Measurements from ENCODE around the gene LMTK2. TPM values are rescaled to one million over a fixed set of nuclear protein-coding genes. Genes with fewer than 3 reads are reported as not detected.

LMTK2 gene
- total and polyA plus RNA-seq, 10 donors, result 1.3 to 22.8 (median 18.6) TPM

GRCh38 chr7:98142658-98143057 is 36.0 kb downstream of the LMTK2 start:
- H3K9me3 ChIP-seq, result peaks cover 0 to 10% (median 7%) of the 10 kb centered on the region in 8 donors
- no peak for TF ChIP-seq POLR2AphosphoS5 (IDR thresholded peaks at IDR 0.05)
- TF ChIP-seq CTCF (IDR thresholded peaks at IDR 0.05 in 8 of 11, conservative IDR thresholded peaks at IDR 0.05 in 3 of 11), result no peak
- no peak for TF ChIP-seq POLR2A (IDR thresholded peaks at IDR 0.05)
- H3K36me3 ChIP-seq, result peaks cover 4 to 97% (median 44%) of the 10 kb centered on the region in 6 donors
- no peak overlapping the region for H3K27ac ChIP-seq
- H3K27me3 ChIP-seq (replicated peaks in 1 of 7), result peaks cover 0 to 4% (median 0%) of the 10 kb centered on the region in 7 donors
- WGBS, 5 donors, result 86 to 98% (median 94%) methylated on average over 2 of the region's 2 CpGs
- H3K4me3 ChIP-seq, result no peak overlapping the region
- H3K4me1 ChIP-seq, result peaks cover 3 to 21% (median 7%) of the 10 kb centered on the region in 6 donors
- DNase-seq, result no peak
- intact Hi-C loops (cut with DNase I; ENCODE audit: low total_unique reads), result no loop called here

- Histone ChIP-seq H3K27ac (no peak overlapping the region), H3K27me3 (replicated peaks in 1 of 7) (no peaks in the 10 kb centered on the region), H3K4me3 (no peak overlapping the region), H3K4me1 (no peaks in the 10 kb centered on the region), H3K36me3 (peaks cover 0 to 86% (median 25%) of the 10 kb centered on the region in 6 donors), H3K9me3 (peaks cover 0 to 10% (median 7%) of the 10 kb centered on the region in 8 donors)
- 86 to 94% (median 91%) methylated on average over 5 of the region's 5 CpGs for WGBS, 5 donors
- no peak for DNase-seq
- TF ChIP-seq POLR2AphosphoS5 (IDR thresholded peaks at IDR 0.05) (no peak), POLR2A (IDR thresholded peaks at IDR 0.05) (no peak), CTCF (IDR thresholded peaks at IDR 0.05 in 8 of 11, conservative IDR thresholded peaks at IDR 0.05 in 3 of 11) (no peak)
- intact Hi-C loops (cut with DNase I; ENCODE audit: low total_unique reads), result no loop called here
These were observed 41.9 kb downstream of the LMTK2 start for GRCh38 chr7:98148607-98149006.

- no peak for DNase-seq
- Histone ChIP-seq H3K9me3 (peaks cover 0 to 10% (median 7%) of the 10 kb centered on the region in 8 donors), H3K4me1 (no peaks in the 10 kb centered on the region), H3K27ac (no peak overlapping the region), H3K36me3 (peaks cover 0 to 86% (median 21%) of the 10 kb centered on the region in 6 donors), H3K27me3 (replicated peaks in 1 of 7) (no peaks in the 10 kb centered on the region), H3K4me3 (no peak overlapping the region)
- 94 to 99% (median 98%) methylated on average over 6 of the region's 6 CpGs for WGBS, 5 donors
- intact Hi-C loops (cut with DNase I; ENCODE audit: low total_unique reads), result no loop called here
- TF ChIP-seq CTCF (IDR thresholded peaks at IDR 0.05 in 8 of 11, conservative IDR thresholded peaks at IDR 0.05 in 3 of 11) (no peak), POLR2AphosphoS5 (IDR thresholded peaks at IDR 0.05) (no peak), POLR2A (IDR thresholded peaks at IDR 0.05) (no peak)
These were observed 42.5 kb downstream of the LMTK2 start for GRCh38 chr7:98149116-98149692.

- H3K4me3 ChIP-seq, result no peak overlapping the region
- no peaks in the 10 kb centered on the region for H3K9me3 ChIP-seq
- DNase-seq, result no peak
- peaks cover 0 to 88% (median 38%) of the 10 kb centered on the region in 6 donors for H3K36me3 ChIP-seq
- H3K27me3 ChIP-seq (replicated peaks in 1 of 7), result no peaks in the 10 kb centered on the region
- H3K4me1 ChIP-seq, result no peaks in the 10 kb centered on the region
- no peak overlapping the region for H3K27ac ChIP-seq
- intact Hi-C loops (cut with DNase I; ENCODE audit: low total_unique reads), result no loop called here
- 84 to 97% (median 95%) methylated on average over 5 of the region's 5 CpGs for WGBS, 5 donors
- no peak for TF ChIP-seq CTCF (IDR thresholded peaks at IDR 0.05 in 8 of 11, conservative IDR thresholded peaks at IDR 0.05 in 3 of 11)
These were observed 45.2 kb downstream of the LMTK2 start for GRCh38 chr7:98151884-98152283.
